HCT116 (cell line): ENCODE results near the gene PROX1.

Experiments used
- CEBPB ChIP-seq: IDR thresholded peaks from 2 replicates; pipeline ENCODE4 v1.6.1; 2012; ENCODE audit warnings: low read depth
- CTCF ChIP-seq, 3 experiments: fragments of 200-600 bp in 1 of 3; sonication (generic) in 1 of 3; IDR thresholded peaks in 2 of 3; conservative IDR thresholded peaks in 1 of 3; 2 replicates each; pipeline ENCODE4 v1.5.1; 2012 to 2017; ENCODE audit warnings: low read depth in 2 of 3, low read length in 2 of 3, antibody characterized with exemption in 1 of 3, borderline replicate concordance in 1 of 3, control low read depth in 1 of 3, mild to moderate bottlenecking in 1 of 3, mixed read lengths in 1 of 3, mixed run types in 1 of 3, moderate library complexity in 1 of 3; ENCODE audit not compliant: insufficient read depth in 1 of 3
- ELF1 ChIP-seq: IDR thresholded peaks from 2 replicates; pipeline ENCODE4 v1.6.1; 2012; ENCODE audit warnings: low read depth, borderline replicate concordance
- POLR2A ChIP-seq: IDR thresholded peaks from 2 replicates; pipeline ENCODE4 v1.7.0; 2011; ENCODE audit warnings: borderline replicate concordance; ENCODE audit not compliant: insufficient read depth, insufficient read length; ENCODE audit errors: extremely low read depth

GRCh38 chr1:214027498-214027897, 39.7 kb downstream of the PROX1 start:
- TF ChIP-seq CTCF (IDR thresholded peaks at IDR 0.05 in 2 of 3, conservative IDR thresholded peaks at IDR 0.05 in 1 of 3; ENCODE audit: borderline replicate concordance in 1 of 3, insufficient read depth in 1 of 3, low read depth in 2 of 3, low read length in 2 of 3) = no peak
- no peak for TF ChIP-seq CEBPB
- no peak for TF ChIP-seq POLR2A
- no peak for TF ChIP-seq ELF1
